HG02798 (cell line): ENCODE measurements around the gene FAM170B.

ENCODE experiments used
- ATAC-seq: cut with Tn5 transposase; IDR thresholded peaks from one replicate; pipeline ENCODE4 v1.9.1; 2021; ENCODE audit warnings: mild to moderate bottlenecking; ENCODE audit not compliant: unreplicated experiment, poor library complexity

FAM170B gene

DNA sequence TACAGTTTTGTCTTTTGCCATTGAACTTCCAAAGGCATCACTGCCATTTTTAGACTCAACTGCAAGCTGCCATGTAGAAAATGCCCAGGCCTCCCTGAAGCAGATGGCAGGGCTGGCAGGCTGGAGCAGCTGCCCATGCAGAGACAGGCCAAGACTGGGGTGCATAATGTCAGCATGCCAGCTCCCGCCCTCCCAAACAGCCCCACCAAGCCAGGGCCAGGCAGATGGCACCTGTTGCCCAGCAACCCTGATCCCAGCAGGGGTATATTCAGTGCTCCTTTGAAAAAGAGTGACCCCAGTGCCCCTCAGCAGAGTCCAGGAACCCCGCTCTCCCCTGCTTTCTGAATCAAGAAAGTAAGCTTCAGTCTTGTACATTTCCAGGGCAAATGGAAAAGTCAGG lies 51.1 kb downstream of the FAM170B start:
- ATAC-seq: no peak

- no peak for ATAC-seq
Observed at GRCh38 chr10:49081547-49082275, 52.1 kb downstream of the FAM170B start.
